ENCODE results near the gene PI4KA.

DNA sequence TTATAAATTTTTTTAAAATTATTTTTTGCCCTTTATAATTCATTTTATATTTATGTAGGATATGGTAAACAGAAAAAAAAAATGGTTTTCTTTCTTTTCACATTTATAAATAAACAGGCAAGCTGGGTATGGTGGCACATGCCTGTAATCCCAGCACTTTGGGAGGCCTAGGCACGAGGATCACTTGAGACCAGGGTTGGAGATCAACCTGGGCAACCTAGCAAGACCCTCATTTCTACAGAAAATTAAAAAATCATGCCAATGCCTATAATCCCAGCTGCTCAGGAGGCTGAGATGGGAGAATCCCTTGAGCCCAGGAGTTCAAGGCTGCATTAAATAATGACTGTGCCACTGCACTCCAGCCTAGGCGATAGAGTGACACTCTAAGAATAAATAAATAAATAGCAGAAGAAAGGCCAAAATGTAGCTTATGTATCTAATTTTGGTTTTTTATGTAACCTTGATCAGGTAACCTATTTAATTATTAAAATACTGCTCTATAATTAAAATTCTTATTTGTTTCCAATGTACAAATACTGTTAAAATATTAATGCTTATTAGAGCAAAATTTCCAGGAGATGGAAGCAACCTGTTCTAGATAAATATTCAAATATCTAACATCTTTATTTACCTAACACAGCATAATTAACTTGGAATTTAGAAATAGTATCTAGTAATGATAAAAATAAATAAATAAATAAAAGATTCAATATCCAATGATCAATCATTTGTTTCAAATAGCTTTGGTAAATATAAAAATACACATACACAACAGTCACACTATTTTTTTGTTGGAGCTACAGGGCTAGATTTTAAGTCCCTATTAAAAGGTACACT lies 21.4 kb downstream of the PI4KA start:
- TF ChIP-seq, protein P1, sequence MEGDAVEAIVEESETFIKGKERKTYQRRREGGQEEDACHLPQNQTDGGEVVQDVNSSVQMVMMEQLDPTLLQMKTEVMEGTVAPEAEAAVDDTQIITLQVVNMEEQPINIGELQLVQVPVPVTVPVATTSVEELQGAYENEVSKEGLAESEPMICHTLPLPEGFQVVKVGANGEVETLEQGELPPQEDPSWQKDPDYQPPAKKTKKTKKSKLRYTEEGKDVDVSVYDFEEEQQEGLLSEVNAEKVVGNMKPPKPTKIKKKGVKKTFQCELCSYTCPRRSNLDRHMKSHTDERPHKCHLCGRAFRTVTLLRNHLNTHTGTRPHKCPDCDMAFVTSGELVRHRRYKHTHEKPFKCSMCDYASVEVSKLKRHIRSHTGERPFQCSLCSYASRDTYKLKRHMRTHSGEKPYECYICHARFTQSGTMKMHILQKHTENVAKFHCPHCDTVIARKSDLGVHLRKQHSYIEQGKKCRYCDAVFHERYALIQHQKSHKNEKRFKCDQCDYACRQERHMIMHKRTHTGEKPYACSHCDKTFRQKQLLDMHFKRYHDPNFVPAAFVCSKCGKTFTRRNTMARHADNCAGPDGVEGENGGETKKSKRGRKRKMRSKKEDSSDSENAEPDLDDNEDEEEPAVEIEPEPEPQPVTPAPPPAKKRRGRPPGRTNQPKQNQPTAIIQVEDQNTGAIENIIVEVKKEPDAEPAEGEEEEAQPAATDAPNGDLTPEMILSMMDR (IDR thresholded peaks at IDR 0.05) = no peak
- TF ChIP-seq EZH2phosphoT487 (IDR thresholded peaks at IDR 0.05) (no peak), EZH2 (IDR thresholded peaks at IDR 0.05) (no peak)

Data from neural progenitor cell (in vitro differentiated cells).